Measurements from ENCODE around the gene CRISP1. TPM values are rescaled to one million over a fixed set of nuclear protein-coding genes. Genes with fewer than 3 reads are reported as not detected.

The CRISP1 gene
- total and polyA plus RNA-seq, 10 of the 15 experiments (the other 5 are each of a cell fraction or from before 2014, with no cell fraction given), result not detected

GRCh38 chr6:49890988-49891387, 24.7 kb upstream of the CRISP1 start:
- FAIRE-seq, result no peak
- TF ChIP-seq CBFB (IDR thresholded peaks at IDR 0.05; ENCODE audit: low read depth) (no peak), POLR2AphosphoS5 (IDR thresholded peaks at IDR 0.05; ENCODE audit: low read length) (no peak), RCOR1 (conservative IDR thresholded peaks at IDR 0.05; ENCODE audit: low read depth, low read length) (no peak), CREB1 (IDR thresholded peaks at IDR 0.05; ENCODE audit: low read depth) (no peak), PML (IDR thresholded peaks at IDR 0.05; ENCODE audit: low read length) (no peak), IKZF2 (IDR thresholded peaks at IDR 0.05) (no peak)
- TF ChIP-seq, protein P1, sequence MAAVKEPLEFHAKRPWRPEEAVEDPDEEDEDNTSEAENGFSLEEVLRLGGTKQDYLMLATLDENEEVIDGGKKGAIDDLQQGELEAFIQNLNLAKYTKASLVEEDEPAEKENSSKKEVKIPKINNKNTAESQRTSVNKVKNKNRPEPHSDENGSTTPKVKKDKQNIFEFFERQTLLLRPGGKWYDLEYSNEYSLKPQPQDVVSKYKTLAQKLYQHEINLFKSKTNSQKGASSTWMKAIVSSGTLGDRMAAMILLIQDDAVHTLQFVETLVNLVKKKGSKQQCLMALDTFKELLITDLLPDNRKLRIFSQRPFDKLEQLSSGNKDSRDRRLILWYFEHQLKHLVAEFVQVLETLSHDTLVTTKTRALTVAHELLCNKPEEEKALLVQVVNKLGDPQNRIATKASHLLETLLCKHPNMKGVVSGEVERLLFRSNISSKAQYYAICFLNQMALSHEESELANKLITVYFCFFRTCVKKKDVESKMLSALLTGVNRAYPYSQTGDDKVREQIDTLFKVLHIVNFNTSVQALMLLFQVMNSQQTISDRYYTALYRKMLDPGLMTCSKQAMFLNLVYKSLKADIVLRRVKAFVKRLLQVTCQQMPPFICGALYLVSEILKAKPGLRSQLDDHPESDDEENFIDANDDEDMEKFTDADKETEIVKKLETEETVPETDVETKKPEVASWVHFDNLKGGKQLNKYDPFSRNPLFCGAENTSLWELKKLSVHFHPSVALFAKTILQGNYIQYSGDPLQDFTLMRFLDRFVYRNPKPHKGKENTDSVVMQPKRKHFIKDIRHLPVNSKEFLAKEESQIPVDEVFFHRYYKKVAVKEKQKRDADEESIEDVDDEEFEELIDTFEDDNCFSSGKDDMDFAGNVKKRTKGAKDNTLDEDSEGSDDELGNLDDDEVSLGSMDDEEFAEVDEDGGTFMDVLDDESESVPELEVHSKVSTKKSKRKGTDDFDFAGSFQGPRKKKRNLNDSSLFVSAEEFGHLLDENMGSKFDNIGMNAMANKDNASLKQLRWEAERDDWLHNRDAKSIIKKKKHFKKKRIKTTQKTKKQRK (IDR thresholded peaks at IDR 0.05; ENCODE audit: low read depth, low read length), result no peak
- ChIA-PET CTCF (interaction anchor here (1.4 kb wide), 1 partner anchor 10 kb away, joined by 3 read pairs; no protein-coding TSS in a partner anchor), SMC1A (ENCODE audit: uncharacterized antibody, unreplicated experiment) (interaction anchor here (1.3 kb wide), 1 partner anchor 15 kb away, joined by 4 read pairs; no protein-coding TSS in a partner anchor), POLR2A (interaction anchor here (0.6 kb wide), 1 partner anchor 170 kb away, joined by 4 read pairs; no protein-coding TSS in a partner anchor), RAD21 (ENCODE audit: unreplicated experiment) (no interaction called here)
- Histone ChIP-seq H3K27ac (ENCODE audit: control insufficient read depth, insufficient read depth) (no peak overlapping the region), H3K4me1 (ENCODE audit: control insufficient read depth, insufficient read depth, low read length) (no peaks in the 10 kb centered on the region), H3K4me3 (no peak overlapping the region), H3K4me2 (ENCODE audit: control insufficient read depth, insufficient read depth) (no peak overlapping the region), H3K9me3 (replicated peaks; ENCODE audit: control insufficient read depth, insufficient read depth, low read length) (no peaks in the 10 kb centered on the region), H3K9ac (ENCODE audit: control insufficient read depth, insufficient read depth, low read length) (no peak overlapping the region), H2AFZ (ENCODE audit: control insufficient read depth, low read depth, low read length) (no peak overlapping the region), H3K27me3 (replicated peaks in 1 of 2; ENCODE audit: control insufficient read depth in 2 of 2, insufficient read depth in 2 of 2, low read length in 1 of 2) (no peaks in the 10 kb centered on the region), H3K36me3 (ENCODE audit: control insufficient read depth in 2 of 2, insufficient read depth in 2 of 2, low read length in 1 of 2) (no peaks in the 10 kb centered on the region), H4K20me1 (ENCODE audit: control insufficient read depth, insufficient read depth) (no peaks in the 10 kb centered on the region), H3K79me2 (ENCODE audit: control insufficient read depth, insufficient read depth, low read length) (no peaks in the 10 kb centered on the region)
- intact Hi-C loops (cut with micrococcal nuclease; ENCODE audit: unreplicated experiment), result no loop called here
- in situ Hi-C loops (cut with MboI), result no loop called here
- no TSS peak for BruUV-seq (replicated peaks)
- ATAC-seq, result no peak
- DNase-seq (ENCODE audit: low read depth, low spot score), result no peak
- 54% methylated on average over 7 of the region's 7 CpGs for WGBS (ENCODE audit: insufficient coverage, insufficient replicate concordance, low lambda C conversion rate, missing lambda C conversion rate)
